Heart left ventricle (tissue), 16 donors: ENCODE data around the gene ABHD17B. TPM values are rescaled to one million over a fixed set of nuclear protein-coding genes. Genes with fewer than 3 reads are reported as not detected.

Experiments used
- ATAC-seq, 4 donors: fragments of 200-7000 bp; cut with Tn5 transposase; one replicate each; pipeline ENCODE4 v1.9.1; 2020 to 2022; ENCODE audit warnings: moderate library complexity in 4 of 4, mild to moderate bottlenecking in 3 of 4, moderate number of reproducible peaks in 1 of 4
- DNase-seq, 5 donors: peaks; one replicate each; pipeline ENCODE4 v3.0.0-alpha.2; 2020
- H3K27ac ChIP-seq, 12 donors: fragments of 200-600 bp; sonication (generic) in 4 of 12; one replicate each; pipeline versions ENCODE4 v1.5.0 to v1.8.0; 2016 to 2022; ENCODE audit warnings: mild to moderate bottlenecking in 2 of 12
- H3K27me3 ChIP-seq, 9 donors: fragments of 200-600 bp; sonication (generic) in 2 of 9; one replicate each; pipeline versions ENCODE4 v1.5.1 to v1.8.0; 2016 to 2022; ENCODE audit warnings: mild to moderate bottlenecking in 3 of 9
- H3K36me3 ChIP-seq, 9 donors: fragments of 200-600 bp; sonication (generic) in 2 of 9; one replicate each; pipeline versions ENCODE4 v1.5.0 to v1.8.0; 2018 to 2022; ENCODE audit warnings: mild to moderate bottlenecking in 2 of 9
- H3K4me1 ChIP-seq, 12 donors: fragments of 200-600 bp; sonication (generic) in 4 of 12; one replicate each; pipeline versions ENCODE4 v1.5.0 to v1.8.0; 2016 to 2022; ENCODE audit warnings: mild to moderate bottlenecking in 3 of 12
- H3K4me3 ChIP-seq, 12 donors: fragments of 200-600 bp; sonication (generic) in 4 of 12; one replicate each; pipeline versions ENCODE4 v1.5.0 to v1.8.0; 2017 to 2022; ENCODE audit warnings: mild to moderate bottlenecking in 9 of 12, moderate library complexity in 4 of 12
- H3K9me3 ChIP-seq, 12 donors: fragments of 200-600 bp; sonication (generic) in 4 of 12; one replicate each; pipeline versions ENCODE4 v1.5.0 to v1.8.0; 2016 to 2022; ENCODE audit warnings: mild to moderate bottlenecking in 1 of 12
- CTCF ChIP-seq, 12 donors: fragments of 200-600 bp; sonication (generic) in 4 of 12; IDR thresholded peaks; one replicate each; pipeline versions ENCODE4 v1.5.0 to v1.8.0; 2018 to 2022; ENCODE audit warnings: antibody characterized with exemption in 12 of 12, mild to moderate bottlenecking in 5 of 12
- POLR2A ChIP-seq, 2 donors: fragments of 450-650 bp; IDR thresholded peaks; one replicate each; pipeline ENCODE4 v1.6.1; 2017; ENCODE audit warnings: antibody characterized with exemption in 2 of 2, mild to moderate bottlenecking in 2 of 2, moderate library complexity in 2 of 2
- WGBS, 4 donors: extraction: QIAGEN DNeasy Blood & Tissue Kit in 2 of 4; methylation state at CpG; one replicate each; pipeline versions ENCODE4 v1.1.5 to v1.1.7; 2013 to 2018; 5-methylcytosine and 5-hydroxymethylcytosine counted together
- intact Hi-C, 10 donors: fragments of 100-400 bp; cut with DNase I; formaldehyde crosslinking; loops; one replicate each; pipeline versions ENCODE4 v1.11.1 to v1.14.2; 2022
- polyA plus RNA-seq, 2 donors: library from polyadenylated mRNA; stranded (reverse); fragments of 200-250 nt; gene quantifications; one replicate each; pipeline ENCODE4 v1.2.3, GENCODE V29; 2013
- total RNA-seq, 9 donors: library from RNA; depleted of rRNA in 2 of 9; stranded (reverse); fragments of >200 nt in 2 of 9; fragmentation: NEBNext Ultra II Directional in 3 of 9; extraction: Animal tissue kit (Norgen Biotek cat#: 25700) in 3 of 9; gene quantifications; one replicate each; pipeline versions ENCODE4 v1.1.0 to v1.2.4, GENCODE V29; 2016 to 2023
- donor health status: ischemic (EF 13 %, LVEDD 7.1; RV severe dilation, severe dysfunction).
- donor health status: healthy with polysubstance abuse.
- donor health status: DM: no; HTN: yes; CAD: no.
- donor health status: DM: no; HTN: no; CAD: no.
- donor health status: ischemic (EF 25% LVEDD 6.9; RV normal size, moderate dysfunction).
- donor health status: ischemic (EF 25% LVEDD 5.7; RV mildly dilated, moderate dysfunction).
- donor health status: healthy.
- donor health status: DM: yes; HTN: yes; CAD: no.
- donor health status: ischemic (EF 35%, LVEDD 5.7; RV mildly dilated, moderate dysfunction).
- donor health status: nonischemic (EF 11% LVEDD 7.7; RV severe dilation, severe dysfunction).
- donor health status: DM: yes; HTN: yes; CAD: no.
- donor health status: PGD.
- donor health status: ischemic (EF 29% LVEDD 5.4; RV normal size, mild dysfunction).
- donor health status: nonischemic (EF 23%, LVEDD 6.1; RV moderate dilation, normal function).

ABHD17B gene
- total and polyA plus RNA-seq, 11 donors, result 2.7 to 15.9 (median 10.8) TPM

- no peak overlapping the region for H3K27ac ChIP-seq
- ATAC-seq (no peak), DNase-seq (no peak)
- H3K9me3 ChIP-seq, result peaks cover 0 to 2% (median 0%) of the 10 kb centered on the region in 12 donors
- H3K4me1 ChIP-seq, result no peaks in the 10 kb centered on the region
- intact Hi-C loops, result no loop called here
- TF ChIP-seq CTCF (IDR thresholded peaks at IDR 0.05), result no peak
- no peak for TF ChIP-seq POLR2A (IDR thresholded peaks at IDR 0.05)
- no peaks in the 10 kb centered on the region for H3K36me3 ChIP-seq
- H3K4me3 ChIP-seq, result no peak overlapping the region
- WGBS, 4 donors, result 95 to 99% (median 97%) methylated on average over 1 of the region's 1 CpG
- H3K27me3 ChIP-seq, result no peaks in the 10 kb centered on the region
These were observed 57.9 kb downstream of the ABHD17B start for GRCh38 chr9:71853084-71853483.

- peaks cover 0 to 2% (median 0%) of the 10 kb centered on the region in 12 donors for H3K9me3 ChIP-seq
- no peak overlapping the region for H3K4me3 ChIP-seq
- no peak for TF ChIP-seq POLR2A (IDR thresholded peaks at IDR 0.05)
- no peak for TF ChIP-seq CTCF (IDR thresholded peaks at IDR 0.05)
- H3K4me1 ChIP-seq, result no peaks in the 10 kb centered on the region
- intact Hi-C loops, result no loop called here
- no peaks in the 10 kb centered on the region for H3K27me3 ChIP-seq
- H3K27ac ChIP-seq, result no peak overlapping the region
- ATAC-seq (no peak), DNase-seq (no peak)
- H3K36me3 ChIP-seq, result no peaks in the 10 kb centered on the region
These were observed 60.0 kb downstream of the ABHD17B start for GRCh38 chr9:71850996-71851395.

- H3K9me3 ChIP-seq, result peaks cover 0 to 2% (median 0%) of the 10 kb centered on the region in 12 donors
- H3K27me3 ChIP-seq, result no peaks in the 10 kb centered on the region
- 83 to 89% (median 87%) methylated on average over 2 of the region's 2 CpGs for WGBS, 4 donors
- H3K4me3 ChIP-seq, result no peak overlapping the region
- intact Hi-C loops, result no loop called here
- no peak for TF ChIP-seq CTCF (IDR thresholded peaks at IDR 0.05)
- no peak for TF ChIP-seq POLR2A (IDR thresholded peaks at IDR 0.05)
- H3K4me1 ChIP-seq, result no peaks in the 10 kb centered on the region
- ATAC-seq, result no peak
- no peak for DNase-seq
- H3K27ac ChIP-seq, result no peak overlapping the region
- no peaks in the 10 kb centered on the region for H3K36me3 ChIP-seq
These were observed 63.1 kb downstream of the ABHD17B start for GRCh38 chr9:71847892-71848291.

- no peak overlapping the region for H3K4me3 ChIP-seq
- H3K36me3 ChIP-seq, result no peaks in the 10 kb centered on the region
- intact Hi-C loops, result no loop called here
- H3K27ac ChIP-seq, result no peak overlapping the region
- TF ChIP-seq POLR2A (IDR thresholded peaks at IDR 0.05) (no peak), CTCF (IDR thresholded peaks at IDR 0.05) (no peak)
- ATAC-seq, result no peak
- no peaks in the 10 kb centered on the region for H3K4me1 ChIP-seq
- H3K27me3 ChIP-seq, result no peaks in the 10 kb centered on the region
- no peak for DNase-seq
- H3K9me3 ChIP-seq, result peaks cover 0 to 11% (median 0%) of the 10 kb centered on the region in 12 donors
These were observed 66.2 kb downstream of the ABHD17B start for GRCh38 chr9:71844808-71845207.
